ENCODE measurements around the gene ADAD1.

Gene ADAD1

GRCh38 chr4:122379239-122379638 lies 428 bp downstream of the ADAD1 start:
- ChIA-PET CTCF (no interaction called here), POLR2A (no interaction called here)
- TF ChIP-seq CTBP1 (IDR thresholded peaks at IDR 0.05; ENCODE audit: borderline replicate concordance), result no peak
- TF ChIP-seq FOXM1 (IDR thresholded peaks at IDR 0.05; ENCODE audit: borderline replicate concordance), result no peak
- DNase-seq (ENCODE audit: extremely low spot score), result no peak

- ChIA-PET CTCF (no interaction called here), POLR2A (no interaction called here)
- no peak for DNase-seq (ENCODE audit: extremely low spot score)
- no peak for TF ChIP-seq L3MBTL2 (conservative IDR thresholded peaks at IDR 0.05)
- no peak for TF ChIP-seq ARNT (IDR thresholded peaks at IDR 0.05)
- TF ChIP-seq FOXM1 (IDR thresholded peaks at IDR 0.05; ENCODE audit: borderline replicate concordance), result no peak
- TF ChIP-seq NFRKB (IDR thresholded peaks at IDR 0.05), result no peak
- no peak for TF ChIP-seq SUZ12 (IDR thresholded peaks at IDR 0.05)
- TF ChIP-seq TARDBP (IDR thresholded peaks at IDR 0.05), result no peak
- TF ChIP-seq CTBP1 (IDR thresholded peaks at IDR 0.05; ENCODE audit: borderline replicate concordance), result no peak
- TF ChIP-seq FOXK2 (IDR thresholded peaks at IDR 0.05), result no peak
- TF ChIP-seq ELF4 (IDR thresholded peaks at IDR 0.05), result no peak
- no peak for TF ChIP-seq ZNF384 (IDR thresholded peaks at IDR 0.05)
- no peak for TF ChIP-seq BHLHE40 (IDR thresholded peaks at IDR 0.05; ENCODE audit: borderline replicate concordance)
- no peak for TF ChIP-seq PKNOX1 (IDR thresholded peaks at IDR 0.05)
- no peak for TF ChIP-seq LEF1 (IDR thresholded peaks at IDR 0.05; ENCODE audit: borderline replicate concordance)
- TF ChIP-seq FOXA1 (IDR thresholded peaks at IDR 0.05), result no peak
- TF ChIP-seq HDGF (IDR thresholded peaks at IDR 0.05; ENCODE audit: borderline replicate concordance), result no peak
- TF ChIP-seq SP1 (IDR thresholded peaks at IDR 0.05), result no peak
Observed at GRCh38 chr4:122383341-122383740, 4.5 kb downstream of the ADAD1 start.

- ChIA-PET CTCF (no interaction called here), POLR2A (no interaction called here)
- DNase-seq (ENCODE audit: extremely low spot score), result no peak
- TF ChIP-seq ZNF384 (IDR thresholded peaks at IDR 0.05) (no peak), ELF4 (IDR thresholded peaks at IDR 0.05) (no peak), NFRKB (IDR thresholded peaks at IDR 0.05) (no peak), ARNT (IDR thresholded peaks at IDR 0.05) (no peak), SP1 (IDR thresholded peaks at IDR 0.05) (no peak), FOXK2 (IDR thresholded peaks at IDR 0.05) (no peak), BHLHE40 (IDR thresholded peaks at IDR 0.05; ENCODE audit: borderline replicate concordance) (no peak), FOXM1 (IDR thresholded peaks at IDR 0.05; ENCODE audit: borderline replicate concordance) (no peak), HDGF (IDR thresholded peaks at IDR 0.05; ENCODE audit: borderline replicate concordance) (no peak), FOXA1 (IDR thresholded peaks at IDR 0.05) (no peak)
Observed at GRCh38 chr4:122384245-122384644, 5.4 kb downstream of the ADAD1 start.

GRCh38 chr4:122393276-122393675 lies 14.5 kb downstream of the ADAD1 start:
- ChIA-PET CTCF (no interaction called here), POLR2A (no interaction called here)
- DNase-seq (ENCODE audit: extremely low spot score), result no peak
- TF ChIP-seq TARDBP (IDR thresholded peaks at IDR 0.05) (no peak), LEF1 (IDR thresholded peaks at IDR 0.05; ENCODE audit: borderline replicate concordance) (no peak), L3MBTL2 (conservative IDR thresholded peaks at IDR 0.05) (no peak), NFRKB (IDR thresholded peaks at IDR 0.05) (no peak), FOXA1 (IDR thresholded peaks at IDR 0.05) (no peak), SP1 (IDR thresholded peaks at IDR 0.05) (no peak), PKNOX1 (IDR thresholded peaks at IDR 0.05) (no peak), ZNF384 (IDR thresholded peaks at IDR 0.05) (no peak), ARNT (IDR thresholded peaks at IDR 0.05) (no peak), FOXM1 (IDR thresholded peaks at IDR 0.05; ENCODE audit: borderline replicate concordance) (no peak), FOXK2 (IDR thresholded peaks at IDR 0.05) (no peak), CTBP1 (IDR thresholded peaks at IDR 0.05; ENCODE audit: borderline replicate concordance) (no peak), SUZ12 (IDR thresholded peaks at IDR 0.05) (no peak), HDGF (IDR thresholded peaks at IDR 0.05; ENCODE audit: borderline replicate concordance) (no peak), BHLHE40 (IDR thresholded peaks at IDR 0.05; ENCODE audit: borderline replicate concordance) (no peak), ELF4 (IDR thresholded peaks at IDR 0.05) (no peak)

- TF ChIP-seq ELF4 (IDR thresholded peaks at IDR 0.05) (no peak), BHLHE40 (IDR thresholded peaks at IDR 0.05; ENCODE audit: borderline replicate concordance) (no peak), NFRKB (IDR thresholded peaks at IDR 0.05) (no peak), FOXK2 (IDR thresholded peaks at IDR 0.05) (no peak), FOXA1 (IDR thresholded peaks at IDR 0.05) (no peak), ZNF384 (IDR thresholded peaks at IDR 0.05) (no peak), PKNOX1 (IDR thresholded peaks at IDR 0.05) (no peak), ARNT (IDR thresholded peaks at IDR 0.05) (no peak), L3MBTL2 (conservative IDR thresholded peaks at IDR 0.05) (no peak), TARDBP (IDR thresholded peaks at IDR 0.05) (no peak), SP1 (IDR thresholded peaks at IDR 0.05) (no peak), FOXM1 (IDR thresholded peaks at IDR 0.05; ENCODE audit: borderline replicate concordance) (no peak)
- DNase-seq (ENCODE audit: extremely low spot score), result no peak
- ChIA-PET CTCF (no interaction called here), POLR2A (no interaction called here)
Observed at GRCh38 chr4:122403861-122404260, 25.1 kb downstream of the ADAD1 start.

GRCh38 chr4:122412547-122412946 lies 33.7 kb downstream of the ADAD1 start:
- DNase-seq (ENCODE audit: extremely low spot score), result no peak
- TF ChIP-seq FOXA1 (IDR thresholded peaks at IDR 0.05) (no peak), ARNT (IDR thresholded peaks at IDR 0.05) (no peak), NFRKB (IDR thresholded peaks at IDR 0.05) (no peak), HDGF (IDR thresholded peaks at IDR 0.05; ENCODE audit: borderline replicate concordance) (no peak), ELF4 (IDR thresholded peaks at IDR 0.05) (no peak), TARDBP (IDR thresholded peaks at IDR 0.05) (no peak), SUZ12 (IDR thresholded peaks at IDR 0.05) (no peak), L3MBTL2 (conservative IDR thresholded peaks at IDR 0.05) (no peak), FOXM1 (IDR thresholded peaks at IDR 0.05; ENCODE audit: borderline replicate concordance) (no peak), CTBP1 (IDR thresholded peaks at IDR 0.05; ENCODE audit: borderline replicate concordance) (no peak), LEF1 (IDR thresholded peaks at IDR 0.05; ENCODE audit: borderline replicate concordance) (no peak), BHLHE40 (IDR thresholded peaks at IDR 0.05; ENCODE audit: borderline replicate concordance) (no peak), SP1 (IDR thresholded peaks at IDR 0.05) (no peak)
- ChIA-PET CTCF (no interaction called here), POLR2A (no interaction called here)
